EH (cell line): ENCODE results near the gene PRR5L.
A peak's percentile ranks its signal among the peaks of the same experiment; 100 is the strongest.
"Not testable (repeated sequence)": the region's sequence is repeated elsewhere in the genome, so short reads cannot be mapped to it uniquely, and the experiment has no call there.

Experiments used
- DNase-seq: peaks from one replicate; pipeline ENCODE4 v3.0.0-alpha.2; 2015; ENCODE audit warnings: low read depth

PRR5L gene

GRCh38 chr11:36281850-36282249 lies 14.2 kb upstream of the PRR5L start:
- DNase-seq = no peak

GRCh38 chr11:36282926-36283325 lies 13.2 kb upstream of the PRR5L start:
- no peak for DNase-seq

DNA sequence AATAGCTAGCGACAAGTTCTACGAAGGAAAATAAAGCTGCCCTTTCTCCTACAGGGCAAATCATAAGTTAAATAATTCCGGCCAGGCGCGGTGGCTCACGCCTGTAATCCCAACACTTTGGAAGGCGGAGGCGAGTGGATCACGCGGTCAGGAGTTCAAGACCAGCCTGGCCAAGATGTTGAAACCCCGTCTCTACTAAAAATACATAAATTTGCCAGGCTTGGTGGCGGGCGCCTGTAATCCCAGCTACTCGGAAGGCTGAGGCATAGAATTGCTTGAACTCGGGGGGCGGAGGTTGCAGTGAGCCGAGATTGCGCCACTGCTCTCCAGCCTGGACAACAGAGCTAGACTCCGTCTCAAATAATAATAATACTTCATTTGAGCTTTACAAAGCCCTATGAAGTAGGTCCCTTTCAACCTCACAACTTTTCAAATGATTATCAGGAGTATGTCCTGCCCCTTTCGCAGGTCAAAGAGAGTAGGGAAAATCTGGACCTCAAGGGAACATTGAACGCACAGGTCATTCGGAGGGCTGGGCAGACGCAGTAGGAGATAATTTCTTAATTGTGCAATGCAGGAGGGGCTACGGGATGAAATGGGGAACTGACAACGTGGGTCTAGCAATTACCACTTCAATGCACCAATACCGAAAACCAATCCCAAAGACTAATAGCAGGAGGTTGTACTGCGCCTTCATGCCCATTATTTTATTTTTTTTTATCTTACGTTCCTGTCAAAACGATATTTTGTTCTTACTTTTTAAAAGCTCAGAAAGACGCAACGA lies 7.5 kb upstream of the PRR5L start:
- DNase-seq = no peak

DNA sequence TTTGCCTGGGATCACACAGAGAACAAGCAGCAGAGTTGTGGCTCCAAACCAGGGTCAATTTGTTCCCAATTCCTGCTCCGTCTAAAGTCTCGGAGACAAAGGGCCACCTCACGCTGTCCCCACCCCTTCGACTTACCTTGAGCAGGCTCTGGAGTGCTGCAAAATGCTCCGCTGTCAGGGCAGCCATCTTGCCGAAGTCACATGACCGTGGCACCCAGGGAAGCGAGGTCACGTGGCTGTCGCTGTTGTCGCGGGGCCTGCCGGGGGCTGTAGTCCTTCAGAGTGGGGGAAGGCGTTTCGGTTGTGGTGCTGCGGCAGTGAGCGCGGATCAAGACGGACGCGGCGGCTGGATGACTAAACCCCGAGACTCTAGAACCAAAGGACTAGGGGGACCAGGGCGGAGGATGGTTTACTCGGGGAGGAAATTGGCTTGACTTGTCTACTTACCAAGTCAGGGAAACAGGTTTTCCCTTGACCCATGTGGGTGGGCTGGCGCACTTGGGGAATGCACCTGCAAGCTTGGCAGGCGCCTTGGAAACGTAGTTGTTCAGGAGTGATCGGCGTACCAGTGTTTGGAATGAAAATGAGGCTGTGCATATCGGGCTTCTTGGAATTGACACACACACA lies 6.7 kb upstream of the PRR5L start, which contains the start of gene COMMD9:
Gene COMMD9, minus strand, starts transcription at position 199 of the 627 bp plus-strand sequence. Its CDS starts 12 bp downstream, at position 187.
- peak; percentile 94 for DNase-seq

DNA sequence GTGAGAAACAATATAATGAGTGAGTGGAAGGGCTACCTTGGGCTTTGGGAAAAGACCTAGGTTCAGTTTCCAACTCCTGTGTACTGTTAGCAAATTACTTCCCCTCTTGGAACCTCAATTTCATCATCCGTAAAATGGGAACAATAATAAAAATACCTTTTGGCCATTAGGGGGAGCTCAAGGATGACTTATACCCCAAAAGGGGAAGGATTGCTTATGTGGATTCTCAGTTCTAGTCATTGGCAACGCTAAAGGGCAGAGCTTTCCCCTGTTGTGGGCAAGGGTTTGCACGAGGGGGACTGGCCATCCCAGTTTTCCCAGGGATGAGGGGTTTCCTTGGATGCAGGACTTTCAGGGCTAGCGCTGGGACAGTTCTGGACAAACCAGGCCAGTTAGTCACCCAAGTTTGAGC lies 3.8 kb upstream of the PRR5L start:
- DNase-seq = peak; percentile 63

DNA sequence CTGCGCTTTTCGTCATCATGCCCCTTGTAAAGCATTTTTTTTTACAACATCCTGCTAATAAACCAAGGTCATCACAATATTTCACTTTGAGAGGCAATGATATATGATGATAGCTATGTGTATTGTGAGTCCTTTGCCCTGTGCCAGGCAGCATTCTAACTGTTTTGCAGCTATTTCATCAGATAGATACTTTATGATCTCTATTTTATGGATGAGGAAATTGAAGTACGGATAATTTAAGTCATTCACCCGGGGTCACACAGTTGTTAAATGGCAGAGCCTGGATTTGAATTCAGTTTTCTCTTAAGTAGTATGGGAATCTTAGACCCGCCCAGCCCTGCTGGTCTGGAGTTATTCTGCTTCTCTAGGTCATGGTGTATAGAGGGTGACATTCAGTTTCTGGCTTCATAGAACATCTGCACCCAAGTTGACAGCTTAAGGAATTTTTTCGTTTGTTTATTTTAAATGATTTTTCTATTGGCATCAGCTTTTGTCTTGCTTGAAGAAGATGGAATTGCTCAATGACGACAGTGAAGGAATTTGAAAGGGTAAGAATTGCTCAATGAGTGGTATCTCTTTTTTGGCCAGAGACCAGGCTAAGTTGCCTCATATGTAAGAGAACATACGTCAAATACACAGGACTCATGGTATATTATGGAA lies 926 bp downstream of the PRR5L start:
- peak; percentile 84 for DNase-seq

DNA sequence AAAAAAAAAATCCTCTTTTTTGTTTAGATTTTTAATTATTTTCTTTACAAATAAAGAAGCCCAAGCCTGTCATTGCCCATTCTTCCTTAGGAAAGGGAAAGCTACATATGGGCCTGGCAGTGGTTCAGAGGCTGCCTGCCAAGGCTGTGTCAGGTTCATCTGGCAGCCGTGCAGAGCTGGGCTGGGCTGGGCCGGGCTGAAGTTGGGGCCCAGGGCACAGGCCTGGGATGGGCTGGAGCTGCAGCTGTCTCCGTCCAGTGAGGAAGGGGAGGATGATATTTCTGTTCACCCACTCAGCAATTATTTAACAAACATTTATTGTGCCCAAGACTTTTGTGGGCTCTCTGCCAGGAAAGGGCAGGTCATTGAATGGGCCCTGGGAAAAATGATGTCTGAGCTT lies 4.6 kb downstream of the PRR5L start:
- peak; percentile 28 for DNase-seq

- DNase-seq = peak; percentile 14
Measured at GRCh38 chr11:36304351-36304750, 8.3 kb downstream of the PRR5L start.

DNA sequence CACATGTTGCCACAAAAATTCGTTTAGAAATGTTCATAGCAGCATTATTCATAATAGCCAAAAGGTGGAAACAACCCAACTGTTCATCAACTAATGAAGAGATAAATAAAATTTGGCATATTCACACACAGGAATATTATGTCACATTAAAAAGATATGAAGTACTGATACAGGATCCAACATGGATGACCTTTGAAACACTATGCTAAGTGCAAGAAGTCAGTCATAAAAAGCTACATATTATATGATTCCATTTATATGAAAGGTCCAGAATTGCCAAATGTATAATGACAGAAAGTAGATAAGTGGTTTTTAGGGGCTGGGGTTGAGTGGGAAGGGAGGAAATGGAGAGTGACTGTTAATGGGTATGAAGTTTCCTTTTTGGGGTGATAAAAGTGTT lies 9.0 kb downstream of the PRR5L start:
- DNase-seq = no peak

GRCh38 chr11:36306888-36307287 lies 10.8 kb downstream of the PRR5L start:
- DNase-seq = no peak

GRCh38 chr11:36308577-36308976 lies 12.5 kb downstream of the PRR5L start:
- DNase-seq = no peak

DNA sequence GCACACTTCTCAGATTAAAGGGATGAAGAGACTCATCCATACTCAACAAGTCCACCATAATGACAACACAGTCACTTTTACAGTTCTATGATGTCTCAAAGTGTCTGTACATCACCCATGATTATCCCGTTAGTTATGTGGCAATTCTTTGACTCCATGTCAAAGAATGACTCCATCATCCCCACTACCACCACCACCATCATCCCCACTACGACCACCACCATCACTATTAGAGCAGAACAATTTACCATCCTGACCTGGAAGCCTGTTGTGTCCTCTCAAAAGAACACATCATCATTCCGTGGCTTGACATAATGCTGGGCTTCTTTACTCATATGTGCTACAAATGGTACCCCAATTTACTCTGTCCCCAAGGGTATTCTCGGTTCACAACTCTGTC lies 13.7 kb downstream of the PRR5L start:
- no peak for DNase-seq

DNA sequence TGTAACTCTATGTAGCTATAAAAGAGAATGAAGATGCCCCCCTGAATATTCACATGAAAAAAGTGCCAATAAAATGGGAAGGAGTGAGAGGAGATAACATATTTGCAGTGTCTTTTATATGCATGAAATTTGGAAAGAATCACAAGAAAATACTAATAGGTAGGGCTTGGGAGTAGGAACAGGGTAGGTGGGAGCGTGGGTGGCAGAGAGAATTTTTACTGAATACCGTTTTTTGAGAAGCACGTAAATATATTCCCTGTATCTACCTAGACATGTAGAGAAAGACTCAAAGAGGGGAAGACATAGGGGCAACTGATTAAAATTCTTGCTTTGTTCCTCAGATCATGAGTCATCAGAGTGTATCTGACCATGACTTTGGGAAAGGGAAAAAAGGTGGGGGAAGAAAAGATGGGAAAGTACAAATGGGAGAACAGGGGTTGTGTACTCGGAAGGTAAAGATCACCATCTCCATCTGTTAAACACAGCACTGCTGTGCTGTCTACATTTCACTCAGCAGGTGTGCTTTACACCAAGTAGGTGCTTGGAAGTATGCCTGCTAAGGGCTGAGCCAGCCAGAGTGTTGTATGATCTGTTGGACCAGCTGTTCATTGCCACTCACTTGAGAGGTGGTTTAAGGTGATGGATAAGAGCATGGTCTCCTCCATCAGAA lies 16.0 kb downstream of the PRR5L start:
- peak; percentile 19 for DNase-seq

DNA sequence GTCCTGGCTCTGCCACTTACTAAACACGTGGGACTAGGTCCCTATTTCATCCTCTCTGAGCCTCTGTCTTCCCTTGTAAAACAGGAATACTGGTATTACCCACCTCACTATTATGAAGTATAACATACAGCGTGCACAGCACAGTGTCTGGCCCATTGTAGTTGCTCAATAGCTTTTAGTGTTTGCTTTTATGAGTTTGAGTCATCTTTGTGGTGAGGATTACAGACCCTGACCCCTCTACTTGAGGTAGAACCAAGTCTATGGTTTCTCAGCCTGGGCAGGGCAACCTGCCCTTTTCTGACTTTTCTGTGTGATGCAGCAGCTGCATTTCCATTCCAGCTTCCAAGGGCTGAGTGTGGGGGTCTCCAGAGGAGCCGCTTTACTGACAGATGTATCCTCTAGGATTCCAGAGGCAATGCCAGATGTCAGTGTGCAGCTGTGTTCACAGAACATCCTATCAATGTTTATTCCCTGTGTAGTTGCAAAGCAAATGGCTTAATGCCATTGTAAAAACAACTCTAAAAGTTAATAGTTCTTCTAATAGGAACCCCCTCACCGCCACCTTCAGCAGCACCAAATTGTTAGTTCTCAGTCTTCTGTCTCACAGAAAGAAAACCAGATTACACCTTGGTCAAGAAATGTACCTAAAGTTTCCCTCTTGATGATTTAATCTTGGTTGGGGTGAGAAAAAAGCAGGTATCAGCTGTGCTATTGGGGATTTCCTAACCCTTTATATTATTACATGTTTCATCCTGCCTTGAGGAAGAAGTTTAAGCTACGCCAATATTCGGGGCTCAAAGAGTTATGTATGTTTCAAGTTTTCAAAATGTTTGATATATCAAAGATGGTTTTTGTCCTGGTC lies 16.8 kb downstream of the PRR5L start:
- peak; percentile 75 for DNase-seq

DNA sequence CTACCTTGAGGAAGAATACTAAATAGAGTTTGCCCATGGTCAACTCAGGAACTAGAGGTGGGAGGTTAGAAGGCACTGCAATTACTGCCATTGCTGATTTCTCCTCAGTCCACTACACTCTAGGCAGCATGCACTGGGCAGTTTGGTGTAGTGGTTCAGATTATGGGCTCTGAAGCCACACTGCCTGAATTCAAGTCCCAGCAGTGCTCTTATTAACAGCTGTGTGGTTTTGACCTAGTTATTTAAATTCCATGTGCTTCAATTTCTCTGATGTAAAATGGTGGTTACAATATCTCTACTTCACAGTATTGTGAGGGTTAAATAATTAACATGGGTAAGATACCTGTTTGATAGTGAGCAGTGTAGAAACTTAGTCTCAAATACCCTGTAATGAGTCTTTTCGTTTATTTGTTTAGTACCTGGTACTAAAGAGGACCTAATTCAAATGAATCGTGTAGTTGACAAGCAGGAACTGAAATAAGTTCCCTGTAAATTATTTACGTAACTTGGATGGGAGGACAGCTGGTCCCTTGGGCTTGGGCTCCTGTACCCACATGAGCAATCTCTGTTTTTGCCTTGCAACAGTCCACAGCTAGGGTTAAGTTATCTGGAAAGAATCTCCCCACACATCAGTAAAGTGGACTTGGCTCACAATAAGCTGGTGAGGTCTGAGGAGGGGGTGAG lies 17.8 kb downstream of the PRR5L start:
- DNase-seq = no peak

GRCh38 chr11:36314434-36314767 lies 18.3 kb downstream of the PRR5L start:
- DNase-seq = no peak

DNA sequence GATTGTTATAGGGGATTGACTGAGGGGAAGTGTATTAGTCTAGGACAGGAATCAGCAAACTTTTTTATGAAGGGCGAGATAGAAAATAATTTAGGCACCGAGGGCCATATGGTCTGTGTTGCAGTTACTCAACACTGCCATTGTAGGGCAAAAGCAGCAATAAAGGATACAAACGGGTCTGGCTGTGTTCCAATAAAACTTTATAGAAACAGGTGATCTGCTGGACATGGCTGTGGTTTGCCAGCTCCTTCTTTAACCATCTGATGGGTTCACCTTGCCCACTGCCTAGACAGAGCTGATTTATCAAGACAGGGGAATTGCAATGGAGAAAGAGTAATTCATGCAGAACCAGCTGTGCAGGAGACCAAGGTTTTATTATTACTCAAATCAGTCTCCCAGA lies 20.0 kb downstream of the PRR5L start:
- DNase-seq = no peak

GRCh38 chr11:36317992-36318391 lies 21.9 kb downstream of the PRR5L start:
- DNase-seq = no peak

DNA sequence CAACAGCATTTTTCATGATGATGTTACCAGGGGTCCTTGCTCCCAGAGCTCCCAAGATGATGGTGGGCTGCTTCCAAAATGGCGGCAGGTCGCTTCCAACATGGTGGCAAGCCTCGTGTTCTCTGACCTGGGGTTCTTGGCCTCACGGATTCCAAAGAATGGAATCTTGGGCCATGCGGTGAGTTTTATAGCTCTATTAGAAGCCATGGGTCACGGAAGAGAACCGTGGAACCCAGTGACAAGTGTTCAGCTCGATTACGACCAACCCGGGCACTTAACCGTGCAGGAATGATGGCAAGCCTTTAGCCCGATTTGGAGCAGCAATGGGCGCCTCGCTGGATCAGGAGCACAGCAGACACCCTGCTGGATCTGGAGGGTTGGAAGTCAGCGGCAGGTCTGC lies 28.9 kb downstream of the PRR5L start:
- not testable (repeated sequence) for DNase-seq

DNA sequence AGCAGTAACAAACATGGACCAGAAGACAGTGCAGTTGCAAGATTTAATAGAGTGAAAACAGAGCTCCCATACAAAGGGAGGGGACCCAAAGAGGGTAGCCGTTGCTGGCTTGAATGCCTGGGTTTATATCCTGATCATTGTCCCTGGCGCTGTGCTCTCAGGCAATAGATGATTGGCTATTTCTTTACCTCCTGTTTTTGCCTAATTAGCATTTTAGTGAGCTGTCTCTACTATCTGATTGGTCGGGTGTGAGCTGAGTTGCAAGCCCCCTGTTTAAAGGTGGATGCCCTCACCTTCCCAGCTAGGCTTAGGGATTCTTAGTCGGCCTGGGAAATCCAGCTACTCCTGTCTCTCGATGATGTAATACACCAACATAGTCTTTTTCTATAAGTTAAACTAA lies 29.3 kb downstream of the PRR5L start:
- DNase-seq = not testable (repeated sequence)
